H1 (cell line): ENCODE data around the gene TDP1. TPM values are rescaled to one million over a fixed set of nuclear protein-coding genes. Genes with fewer than 3 reads are reported as not detected.

Experiments
- CTCF ChIA-PET: fragments of 300-600 bp; sonication (Branson Sonifier 250); formaldehyde crosslinking; loops from one replicate; lab custom pipeline; 2021; ENCODE audit not compliant: partially characterized antibody; lab: Charles Lee
- POLR2A ChIA-PET: fragments of 300-600 bp; sonication (Branson Sonifier 250); formaldehyde crosslinking; loops from one replicate; lab custom pipeline; 2021; ENCODE audit warnings: inconsistent platforms; ENCODE audit not compliant: partially characterized antibody; lab: Charles Lee
- DNase-seq, 2 experiments: peaks; one replicate each; pipeline versions ENCODE4 v3.0.0 to v3.0.0-alpha.2; 2010 to 2022; ENCODE audit warnings: low spot score in 2 of 2, low read depth in 1 of 2, mixed read lengths in 1 of 2
- FAIRE-seq: peaks from 2 replicates; lab custom pipeline; 2011; peaks lifted over from hg19 to GRCh38; lab: Jason Lieb, UNC
- H2AFZ ChIP-seq: 2 replicates; pipeline ENCODE4 v1.8.1; 2012; ENCODE audit warnings: low read length, inconsistent platforms
- H2AK5ac ChIP-seq: 2 replicates; pipeline ENCODE4 v1.6.1; 2013; ENCODE audit warnings: low read depth, low read length
- H2BK120ac ChIP-seq: replicated peaks from 2 replicates; pipeline ENCODE3; 2013; ENCODE audit warnings: low read depth, low read length, inconsistent platforms
- H2BK12ac ChIP-seq: 2 replicates; pipeline ENCODE4 v1.6.1; 2013; ENCODE audit warnings: low read depth, low read length
- H2BK15ac ChIP-seq: 2 replicates; pipeline ENCODE4 v1.6.1; 2013; ENCODE audit warnings: low read length
- H2BK20ac ChIP-seq: 2 replicates; pipeline ENCODE4 v1.6.1; 2013; ENCODE audit warnings: low read length
- H2BK5ac ChIP-seq: 2 replicates; pipeline ENCODE4 v1.6.1; 2013; ENCODE audit warnings: low read depth, low read length
- H3K14ac ChIP-seq: 2 replicates; pipeline ENCODE4 v1.6.1; 2013; ENCODE audit warnings: inconsistent platforms; ENCODE audit not compliant: insufficient read length
- H3K18ac ChIP-seq: 2 replicates; pipeline ENCODE4 v1.6.1; 2013; ENCODE audit warnings: low read length; ENCODE audit errors: extremely low read depth
- H3K23ac ChIP-seq: 2 replicates; pipeline ENCODE4 v1.6.1; 2013; ENCODE audit warnings: inconsistent platforms; ENCODE audit not compliant: insufficient read length
- H3K23me2 ChIP-seq: 2 replicates; pipeline ENCODE4 v1.6.1; 2013; ENCODE audit warnings: low read depth, low read length
- H3K27ac ChIP-seq: 2 replicates; pipeline ENCODE4 v1.6.1; 2011; ENCODE audit warnings: low read depth, low read length, inconsistent platforms
- H3K27me3 ChIP-seq, 4 experiments: replicated peaks in 1 of 4; 1 replicate in 1 of 4; 2 replicates in 3 of 4; pipeline versions ENCODE4 v1.6.1 to v1.8.1; 2011 to 2013; ENCODE audit warnings: low read length in 3 of 4, mild to moderate bottlenecking in 3 of 4, inconsistent platforms in 2 of 4, mixed read lengths in 2 of 4, moderate library complexity in 1 of 4; ENCODE audit not compliant: control insufficient read depth in 3 of 4, insufficient read depth in 3 of 4; ENCODE audit errors: extremely low read depth in 1 of 4
- H3K36me3 ChIP-seq, 4 experiments: 2 replicates each; pipeline versions ENCODE4 v1.6.1 to v1.8.1; 2011 to 2013; ENCODE audit warnings: mild to moderate bottlenecking in 4 of 4, low read length in 3 of 4, moderate library complexity in 2 of 4, control low read depth in 1 of 4, inconsistent platforms in 1 of 4; ENCODE audit not compliant: insufficient read depth in 4 of 4, control insufficient read depth in 2 of 4
- H3K4ac ChIP-seq: replicated peaks from 2 replicates; pipeline ENCODE3; 2013; ENCODE audit warnings: low read length, low read depth, mixed read lengths, inconsistent platforms; ENCODE audit not compliant: insufficient read length
- H3K4me1 ChIP-seq, 4 experiments: replicated peaks in 1 of 4; 1 replicate in 1 of 4; 2 replicates in 3 of 4; pipeline versions ENCODE4 v1.6.1 to v1.8.1; 2011 to 2013; ENCODE audit warnings: low read length in 3 of 4, inconsistent platforms in 2 of 4, mixed read lengths in 1 of 4; ENCODE audit not compliant: insufficient read depth in 4 of 4, control insufficient read depth in 3 of 4
- H3K4me2 ChIP-seq, 2 experiments: 2 replicates each; pipeline versions ENCODE4 v1.6.1 to v1.8.1; 2011 to 2013; ENCODE audit warnings: low read depth in 2 of 2, low read length in 2 of 2, control low read depth in 1 of 2, inconsistent platforms in 1 of 2, mild to moderate bottlenecking in 1 of 2; ENCODE audit not compliant: insufficient read depth in 1 of 2
- H3K4me3 ChIP-seq, 4 experiments: fragments of 200-600, 300-600 bp in 1 of 4; sonication (generic), shearing (Covaris generic), sonication (Bioruptor Twin) in 1 of 4; 2 replicates each; pipeline versions ENCODE4 v1.5.1 to v1.8.1; 2011 to 2016; ENCODE audit warnings: low read length in 4 of 4, low read depth in 3 of 4, control low read depth in 2 of 4, inconsistent platforms in 2 of 4, mild to moderate bottlenecking in 2 of 4, mixed read lengths in 1 of 4, moderate library complexity in 1 of 4; ENCODE audit not compliant: insufficient read depth in 2 of 4; ENCODE audit errors: extremely low read depth in 1 of 4
- H3K56ac ChIP-seq: replicated peaks from 2 replicates; pipeline ENCODE3; 2013; ENCODE audit warnings: low read depth, mild to moderate bottlenecking, mixed read lengths, low read length, inconsistent platforms; ENCODE audit not compliant: insufficient read length
- H3K79me1 ChIP-seq: 2 replicates; pipeline ENCODE4 v1.6.1; 2013; ENCODE audit warnings: low read depth, low read length, control low read depth
- H3K79me2 ChIP-seq, 2 experiments: 2 replicates each; pipeline versions ENCODE4 v1.6.1 to v1.8.1; 2012 to 2013; ENCODE audit warnings: low read length in 2 of 2, mild to moderate bottlenecking in 2 of 2, inconsistent platforms in 1 of 2; ENCODE audit not compliant: insufficient read depth in 2 of 2, control insufficient read depth in 1 of 2
- H3K9ac ChIP-seq, 4 experiments: replicated peaks in 1 of 4; 1 replicate in 1 of 4; 2 replicates in 3 of 4; pipeline versions ENCODE4 v1.6.1 to v1.8.1; 2011 to 2013; ENCODE audit warnings: low read depth in 3 of 4, low read length in 3 of 4, control low read depth in 2 of 4, mild to moderate bottlenecking in 2 of 4, moderate library complexity in 2 of 4, inconsistent platforms in 1 of 4; ENCODE audit errors: extremely low read depth in 1 of 4
- H3K9me3 ChIP-seq, 2 experiments: 2 replicates each; pipeline versions ENCODE4 v1.6.1 to v1.8.1; 2012 to 2013; ENCODE audit warnings: mild to moderate bottlenecking in 2 of 2, moderate library complexity in 2 of 2, control low read depth in 1 of 2, inconsistent platforms in 1 of 2, low read depth in 1 of 2, low read length in 1 of 2, mixed read lengths in 1 of 2; ENCODE audit not compliant: insufficient read depth in 2 of 2
- H4K20me1 ChIP-seq, 2 experiments: replicated peaks in 1 of 2; 2 replicates each; pipeline versions ENCODE3 to v1.8.1; 2011 to 2013; ENCODE audit warnings: inconsistent platforms in 2 of 2, low read length in 2 of 2, mild to moderate bottlenecking in 1 of 2; ENCODE audit not compliant: insufficient read depth in 2 of 2, control insufficient read depth in 1 of 2
- H4K5ac ChIP-seq: 2 replicates; pipeline ENCODE4 v1.6.1; 2013; ENCODE audit warnings: low read length, low read depth, mixed read lengths, inconsistent platforms; ENCODE audit not compliant: insufficient read length
- H4K8ac ChIP-seq: 2 replicates; pipeline ENCODE4 v1.8.0; 2013; ENCODE audit warnings: mild to moderate bottlenecking, moderate library complexity, low read length, inconsistent platforms; ENCODE audit not compliant: insufficient read depth; ENCODE audit errors: extremely low read depth
- H4K91ac ChIP-seq: replicated peaks from 2 replicates; pipeline ENCODE3; 2013; ENCODE audit warnings: low read length, mixed read lengths, inconsistent platforms; ENCODE audit not compliant: insufficient read length
- BACH1 ChIP-seq: IDR thresholded peaks from 2 replicates; pipeline ENCODE4 v1.6.1; 2012; ENCODE audit warnings: low read length, improper control_type of control experiment
- CBX8 ChIP-seq: fragments of 300-800, 300-1000 bp; sonication (generic); IDR thresholded peaks from 2 replicates; pipeline ENCODE4 v1.7.1; 2016; ENCODE audit warnings: low read depth, low read length, borderline replicate concordance
- CHD1 ChIP-seq: IDR thresholded peaks from 2 replicates; pipeline ENCODE4 v1.6.1; 2012; ENCODE audit warnings: low read depth, low read length, improper control_type of control experiment
- HDAC2 ChIP-seq, 2 experiments: fragments of 300-600 bp in 1 of 2; sonication (generic) in 1 of 2; IDR thresholded peaks; 2 replicates each; pipeline ENCODE4 v1.6.1; 2011 to 2012; ENCODE audit warnings: low read depth in 2 of 2, low read length in 2 of 2, mild to moderate bottlenecking in 2 of 2, moderate library complexity in 2 of 2, borderline replicate concordance in 1 of 2, inconsistent platforms in 1 of 2
- JUN ChIP-seq: IDR thresholded peaks from 2 replicates; pipeline ENCODE4 v1.6.1; 2011; ENCODE audit warnings: low read depth, mild to moderate bottlenecking, improper control_type of control experiment, low read length
- MAFK ChIP-seq: IDR thresholded peaks from 2 replicates; pipeline ENCODE4 v1.6.1; 2012; ENCODE audit warnings: low read depth, mild to moderate bottlenecking, improper control_type of control experiment, low read length
- POLR2A ChIP-seq, 2 experiments: IDR thresholded peaks; 1 replicate in 1 of 2; 2 replicates in 1 of 2; pipeline ENCODE4 v1.6.1; 2011; ENCODE audit warnings: low read depth in 2 of 2, low read length in 2 of 2, mild to moderate bottlenecking in 2 of 2; ENCODE audit errors: control extremely low read depth in 1 of 2
- POU5F1 ChIP-seq: IDR thresholded peaks from 2 replicates; pipeline ENCODE4 v1.6.1; 2011; ENCODE audit warnings: low read depth, mild to moderate bottlenecking, low read length, moderate library complexity
- SP4 ChIP-seq: IDR thresholded peaks from 2 replicates; pipeline ENCODE4 v1.6.1; 2012; ENCODE audit warnings: low read length, inconsistent platforms
- WGBS, 2 experiments: shearing (Covaris generic) in 1 of 2; methylation state at CpG; one replicate each; pipeline versions ENCODE4 v1.1.6 to v1.1.7; 2013 to 2015; ENCODE audit warnings: low lambda C conversion rate in 2 of 2, mixed read lengths in 2 of 2, inconsistent platforms in 1 of 2, low coverage in 1 of 2, missing lambda C conversion rate in 1 of 2; ENCODE audit not compliant: insufficient replicate concordance in 2 of 2, insufficient coverage in 1 of 2, insufficient read length in 1 of 2; ENCODE audit errors: extremely low coverage in 1 of 2, missing lambda C conversion rate in 1 of 2; 5-methylcytosine and 5-hydroxymethylcytosine counted together
- polyA plus RNA-seq, 7 experiments: library from polyadenylated mRNA; depleted of rRNA in 3 of 7; stranded (reverse) in 5 of 7; unstranded in 2 of 7; fragments of >200 nt in 5 of 7; fragments of 200-250 nt in 2 of 7; gene quantifications; 1 replicate in 5 of 7; 2 replicates in 1 of 7; 4 replicates in 1 of 7; pipeline versions ENCODE4 v1.2.1 to v1.2.3, GENCODE V29; 2011 to 2013; ENCODE audit warnings: missing spikeins in 2 of 7, mixed read lengths in 2 of 7
- total RNA-seq: library from RNA; stranded (reverse); fragmentation: NEBNext Ultra II Directional; extraction: Animal tissue kit (Norgen Biotek cat#: 25700); gene quantifications from 2 replicates; pipeline ENCODE4 v1.2.1, GENCODE V29; 2021
- TF ChIP-seq, protein P1 (sequence below): IDR thresholded peaks from 2 replicates; pipeline ENCODE4 v1.6.1; 2012; ENCODE audit warnings: low read length, inconsistent platforms
- TF ChIP-seq, protein P2 (sequence below): IDR thresholded peaks from 2 replicates; pipeline ENCODE4 v1.6.1; 2012; ENCODE audit warnings: inconsistent platforms

TDP1 gene
- total and polyA plus RNA-seq, 2 of the 8 experiments (the other 6 are each of a cell fraction or from before 2014, with no cell fraction given) = 32.2 to 69.9 TPM

DNA sequence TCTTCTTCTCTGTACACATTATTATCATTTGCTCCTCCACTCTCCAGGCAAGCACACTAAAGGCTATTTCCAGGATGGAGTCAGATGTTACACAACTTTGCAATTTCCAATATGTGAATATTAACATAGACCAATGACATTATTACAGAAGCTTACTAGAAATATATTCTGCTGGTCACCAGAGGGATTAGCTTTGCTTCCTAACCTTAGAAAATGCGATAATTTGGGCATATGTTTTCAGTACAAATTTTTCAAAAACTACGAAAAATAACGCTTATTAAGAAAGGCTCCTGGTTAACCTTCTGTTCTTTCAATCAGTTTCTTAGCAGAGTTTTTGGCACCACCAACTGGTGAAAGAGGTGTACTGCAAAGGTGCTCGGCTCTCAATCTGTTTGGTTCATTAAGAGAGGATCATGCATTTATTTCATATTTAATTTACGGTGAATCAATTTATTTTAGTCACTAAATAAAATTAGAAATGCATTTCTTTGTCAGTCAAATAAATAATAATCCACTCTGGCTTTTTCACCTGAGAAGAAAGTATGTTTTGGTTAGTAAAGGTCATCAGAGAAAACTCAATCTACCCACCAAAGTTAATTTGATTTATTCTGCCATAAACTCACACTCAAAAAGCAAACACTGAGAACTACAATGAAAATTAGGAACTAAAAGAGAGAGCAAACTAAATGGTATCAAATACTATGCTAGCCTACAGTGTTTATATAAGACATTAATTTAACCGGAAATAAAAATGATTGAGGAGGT, 40.4 kb upstream of the TDP1 start:
- Histone ChIP-seq H2BK5ac (no peak overlapping the region), H3K9me3 (no peaks in the 10 kb centered on the region), H4K20me1 (no peaks in the 10 kb centered on the region), H3K23ac (no peak overlapping the region), H3K14ac (no peak overlapping the region), H3K27ac (no peak overlapping the region), H3K79me1 (no peaks in the 10 kb centered on the region), H4K5ac (no peak overlapping the region), H3K56ac (no peak overlapping the region), H2AFZ (no peak overlapping the region), H4K8ac (no peak overlapping the region), H2BK12ac (no peak overlapping the region), H3K4ac (no peak overlapping the region), H2BK15ac (no peak overlapping the region), H3K4me2 (no peak overlapping the region), H3K36me3 (no peaks in the 10 kb centered on the region), H3K23me2 (no peaks in the 10 kb centered on the region; the same call in 1 of the 2 replicates), H2AK5ac (no peak overlapping the region), H3K9ac (no peak overlapping the region), H3K4me3 (no peak overlapping the region), H3K4me1 (peaks cover 3 to 13% (median 8%) of the 10 kb centered on the region in 4 experiments; a peak in 6 of 7 replicates), H3K79me2 (no peaks in the 10 kb centered on the region), H3K27me3 (no peaks in the 10 kb centered on the region), H2BK20ac (no peak overlapping the region), H2BK120ac (no peak overlapping the region), H3K18ac (no peak overlapping the region), H4K91ac (no peak overlapping the region)
- peak; percentile 65 for FAIRE-seq
- ChIA-PET POLR2A (no interaction called here), CTCF (interaction anchor here (0.6 to 1.4 kb wide), 14 partner anchors 8 to 888 kb away, joined by 3 to 4 read pairs (median 3); no protein-coding TSS in a partner anchor)
- 43% methylated on average over 6 of the region's 6 CpGs; no CpG with 5 or more reads in 1 of the 2 experiments for WGBS, 2 experiments
- peak in 1 of 2 experiments; percentile 75 for DNase-seq
- no peak for TF ChIP-seq MAFK
- TF ChIP-seq POU5F1 = no peak
- TF ChIP-seq SP4 = no peak
- TF ChIP-seq POLR2A (IDR thresholded peaks at IDR 0.05; ENCODE audit: control extremely low read depth in 1 of 2, low read depth in 2 of 2, low read length in 2 of 2) = no peak
- no peak for TF ChIP-seq CBX8
- TF ChIP-seq JUN = no peak
- no peak for TF ChIP-seq HDAC2 (IDR thresholded peaks at IDR 0.05; ENCODE audit: borderline replicate concordance in 1 of 2, low read depth in 2 of 2, low read length in 2 of 2)
- TF ChIP-seq, protein P1, sequence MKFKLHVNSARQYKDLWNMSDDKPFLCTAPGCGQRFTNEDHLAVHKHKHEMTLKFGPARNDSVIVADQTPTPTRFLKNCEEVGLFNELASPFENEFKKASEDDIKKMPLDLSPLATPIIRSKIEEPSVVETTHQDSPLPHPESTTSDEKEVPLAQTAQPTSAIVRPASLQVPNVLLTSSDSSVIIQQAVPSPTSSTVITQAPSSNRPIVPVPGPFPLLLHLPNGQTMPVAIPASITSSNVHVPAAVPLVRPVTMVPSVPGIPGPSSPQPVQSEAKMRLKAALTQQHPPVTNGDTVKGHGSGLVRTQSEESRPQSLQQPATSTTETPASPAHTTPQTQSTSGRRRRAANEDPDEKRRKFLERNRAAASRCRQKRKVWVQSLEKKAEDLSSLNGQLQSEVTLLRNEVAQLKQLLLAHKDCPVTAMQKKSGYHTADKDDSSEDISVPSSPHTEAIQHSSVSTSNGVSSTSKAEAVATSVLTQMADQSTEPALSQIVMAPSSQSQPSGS = 0 out of 2 replicates have a peak, but pooled peaks have one; percentile 56
- no peak for TF ChIP-seq CHD1
- TF ChIP-seq, protein P2, sequence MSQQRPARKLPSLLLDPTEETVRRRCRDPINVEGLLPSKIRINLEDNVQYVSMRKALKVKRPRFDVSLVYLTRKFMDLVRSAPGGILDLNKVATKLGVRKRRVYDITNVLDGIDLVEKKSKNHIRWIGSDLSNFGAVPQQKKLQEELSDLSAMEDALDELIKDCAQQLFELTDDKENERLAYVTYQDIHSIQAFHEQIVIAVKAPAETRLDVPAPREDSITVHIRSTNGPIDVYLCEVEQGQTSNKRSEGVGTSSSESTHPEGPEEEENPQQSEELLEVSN = no peak
- no peak for TF ChIP-seq BACH1
